ENCODE data around the gene SIGLEC1.

- TF ChIP-seq POLR2A (IDR thresholded peaks at IDR 0.05; ENCODE audit: low read depth, low read length) (no peak), PML (IDR thresholded peaks at IDR 0.05; ENCODE audit: low read length) (no peak), RFX5 (IDR thresholded peaks at IDR 0.05; ENCODE audit: low read depth, low read length) (no peak), NBN (IDR thresholded peaks at IDR 0.05) (no peak), CTCF (IDR thresholded peaks at IDR 0.05 in 2 of 3, conservative IDR thresholded peaks at IDR 0.05 in 1 of 3; ENCODE audit: control insufficient read depth in 2 of 3, extremely low read depth in 1 of 3, insufficient read depth in 1 of 3, low read depth in 3 of 3, low read length in 3 of 3) (no peak), SMC3 (IDR thresholded peaks at IDR 0.05; ENCODE audit: borderline replicate concordance, low read length) (no peak), BRCA1 (IDR thresholded peaks at IDR 0.05; ENCODE audit: low read depth, low read length) (no peak)
- TF ChIP-seq, protein P1, sequence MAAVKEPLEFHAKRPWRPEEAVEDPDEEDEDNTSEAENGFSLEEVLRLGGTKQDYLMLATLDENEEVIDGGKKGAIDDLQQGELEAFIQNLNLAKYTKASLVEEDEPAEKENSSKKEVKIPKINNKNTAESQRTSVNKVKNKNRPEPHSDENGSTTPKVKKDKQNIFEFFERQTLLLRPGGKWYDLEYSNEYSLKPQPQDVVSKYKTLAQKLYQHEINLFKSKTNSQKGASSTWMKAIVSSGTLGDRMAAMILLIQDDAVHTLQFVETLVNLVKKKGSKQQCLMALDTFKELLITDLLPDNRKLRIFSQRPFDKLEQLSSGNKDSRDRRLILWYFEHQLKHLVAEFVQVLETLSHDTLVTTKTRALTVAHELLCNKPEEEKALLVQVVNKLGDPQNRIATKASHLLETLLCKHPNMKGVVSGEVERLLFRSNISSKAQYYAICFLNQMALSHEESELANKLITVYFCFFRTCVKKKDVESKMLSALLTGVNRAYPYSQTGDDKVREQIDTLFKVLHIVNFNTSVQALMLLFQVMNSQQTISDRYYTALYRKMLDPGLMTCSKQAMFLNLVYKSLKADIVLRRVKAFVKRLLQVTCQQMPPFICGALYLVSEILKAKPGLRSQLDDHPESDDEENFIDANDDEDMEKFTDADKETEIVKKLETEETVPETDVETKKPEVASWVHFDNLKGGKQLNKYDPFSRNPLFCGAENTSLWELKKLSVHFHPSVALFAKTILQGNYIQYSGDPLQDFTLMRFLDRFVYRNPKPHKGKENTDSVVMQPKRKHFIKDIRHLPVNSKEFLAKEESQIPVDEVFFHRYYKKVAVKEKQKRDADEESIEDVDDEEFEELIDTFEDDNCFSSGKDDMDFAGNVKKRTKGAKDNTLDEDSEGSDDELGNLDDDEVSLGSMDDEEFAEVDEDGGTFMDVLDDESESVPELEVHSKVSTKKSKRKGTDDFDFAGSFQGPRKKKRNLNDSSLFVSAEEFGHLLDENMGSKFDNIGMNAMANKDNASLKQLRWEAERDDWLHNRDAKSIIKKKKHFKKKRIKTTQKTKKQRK (IDR thresholded peaks at IDR 0.05; ENCODE audit: low read depth, low read length): no peak
Observed at GRCh38 chr20:3730803-3731672, 18.6 kb upstream of the SIGLEC1 start.
